ENCODE data around the gene LMAN2L.

Gene LMAN2L

GRCh38 chr2:96680561-96681141 lies 59.2 kb downstream of the LMAN2L start:
- H3K36me3 ChIP-seq (ENCODE audit: control insufficient read depth in 1 of 2, insufficient read depth in 2 of 2, low read depth in 1 of 2, low read length in 2 of 2): no peaks in the 10 kb centered on the region
- no peak overlapping the region for H2BK120ac ChIP-seq (ENCODE audit: low read depth, low read length)
- no peak overlapping the region for H3K23ac ChIP-seq (ENCODE audit: low read length in 2 of 2)
- no peak overlapping the region for H3K27ac ChIP-seq (ENCODE audit: low read length, poor library complexity, severe bottlenecking)
- H4K8ac ChIP-seq (ENCODE audit: low read length): no peak overlapping the region
- peaks cover 10% of the 10 kb centered on the region for H3K4me1 ChIP-seq (ENCODE audit: control insufficient read depth, insufficient read depth, low read depth, low read length)
- H3K4me3 ChIP-seq (ENCODE audit: insufficient read depth in 1 of 2, low read depth in 1 of 2, low read length in 2 of 2): no peak overlapping the region
- H3K27me3 ChIP-seq (ENCODE audit: control insufficient read depth in 1 of 2, insufficient read depth in 1 of 2, low read length in 2 of 2): peaks cover 7 to 42% of the 10 kb centered on the region in 2 experiments
- no peak for DNase-seq
- H3K18ac ChIP-seq (ENCODE audit: low read depth in 1 of 2, low read length in 2 of 2): no peak overlapping the region
- H3K14ac ChIP-seq (ENCODE audit: low read length in 2 of 2): no peak overlapping the region
- no peak overlapping the region for H2AK5ac ChIP-seq (ENCODE audit: low read length, severe bottlenecking)
- H2BK5ac ChIP-seq (ENCODE audit: low read depth, low read length, poor library complexity, severe bottlenecking): no peak overlapping the region
- H2BK12ac ChIP-seq (ENCODE audit: low read length in 2 of 2): no peak overlapping the region
- H3K9me3 ChIP-seq (ENCODE audit: control insufficient read depth, low read length): no peaks in the 10 kb centered on the region
- no peak overlapping the region for H3K4ac ChIP-seq (ENCODE audit: low read depth in 1 of 2, low read length in 2 of 2)
- 77% methylated on average over 2 of the region's 5 CpGs for WGBS
- no peak overlapping the region for H3K9ac ChIP-seq (ENCODE audit: low read length)
- H3K4me2 ChIP-seq (ENCODE audit: low read length, poor library complexity, severe bottlenecking): no peak overlapping the region
- H2BK15ac ChIP-seq (ENCODE audit: low read depth, poor library complexity, severe bottlenecking): no peak overlapping the region
- no peaks in the 10 kb centered on the region for H3K79me1 ChIP-seq (replicated peaks; ENCODE audit: low read length, poor library complexity, severe bottlenecking)
- no peak overlapping the region for H2AFZ ChIP-seq (ENCODE audit: low read depth, low read length)
- H4K91ac ChIP-seq (ENCODE audit: low read length): no peak overlapping the region

- no peaks in the 10 kb centered on the region for H3K36me3 ChIP-seq (ENCODE audit: control insufficient read depth in 1 of 2, insufficient read depth in 2 of 2, low read depth in 1 of 2, low read length in 2 of 2)
- H3K79me1 ChIP-seq (replicated peaks; ENCODE audit: low read length, poor library complexity, severe bottlenecking): no peaks in the 10 kb centered on the region
- no peak overlapping the region for H2AK5ac ChIP-seq (ENCODE audit: low read length, severe bottlenecking)
- no peak overlapping the region for H4K91ac ChIP-seq (ENCODE audit: low read length)
- no peak overlapping the region for H2AFZ ChIP-seq (ENCODE audit: low read depth, low read length)
- H4K8ac ChIP-seq (ENCODE audit: low read length): no peak overlapping the region
- H2BK5ac ChIP-seq (ENCODE audit: low read depth, low read length, poor library complexity, severe bottlenecking): no peak overlapping the region
- DNase-seq: no peak
- peaks cover 0 to 34% of the 10 kb centered on the region in 2 experiments for H3K27me3 ChIP-seq (ENCODE audit: control insufficient read depth in 1 of 2, insufficient read depth in 1 of 2, low read length in 2 of 2)
- H2BK120ac ChIP-seq (ENCODE audit: low read depth, low read length): no peak overlapping the region
- H3K14ac ChIP-seq (ENCODE audit: low read length in 2 of 2): no peak overlapping the region
- H3K27ac ChIP-seq (ENCODE audit: low read length, poor library complexity, severe bottlenecking): no peak overlapping the region
- no peak overlapping the region for H2BK15ac ChIP-seq (ENCODE audit: low read depth, poor library complexity, severe bottlenecking)
- H2BK12ac ChIP-seq (ENCODE audit: low read length in 2 of 2): no peak overlapping the region
- 72% methylated on average over 9 of the region's 9 CpGs for WGBS
- H3K4me3 ChIP-seq (ENCODE audit: insufficient read depth in 1 of 2, low read depth in 1 of 2, low read length in 2 of 2): no peak overlapping the region
- H3K4me2 ChIP-seq (ENCODE audit: low read length, poor library complexity, severe bottlenecking): no peak overlapping the region
- peaks cover 2% of the 10 kb centered on the region for H3K4me1 ChIP-seq (ENCODE audit: control insufficient read depth, insufficient read depth, low read depth, low read length)
- H3K4ac ChIP-seq (ENCODE audit: low read depth in 1 of 2, low read length in 2 of 2): no peak overlapping the region
- H3K18ac ChIP-seq (ENCODE audit: low read depth in 1 of 2, low read length in 2 of 2): peak overlapping the region in 1 of 2 experiments; percentile 28
- no peak overlapping the region for H3K9ac ChIP-seq (ENCODE audit: low read length)
- no peaks in the 10 kb centered on the region for H3K9me3 ChIP-seq (ENCODE audit: control insufficient read depth, low read length)
- H3K23ac ChIP-seq (ENCODE audit: low read length in 2 of 2): no peak overlapping the region
Observed at GRCh38 chr2:96679848-96680247, 60.0 kb downstream of the LMAN2L start.

- H2BK12ac ChIP-seq (ENCODE audit: low read length in 2 of 2): no peak overlapping the region
Observed at GRCh38 chr2:96669539-96670215, 70.2 kb downstream of the LMAN2L start.

GRCh38 chr2:96668771-96669170 lies 71.1 kb downstream of the LMAN2L start:
- no peak overlapping the region for H2AFZ ChIP-seq (ENCODE audit: low read depth, low read length)
- H3K4me1 ChIP-seq (ENCODE audit: control insufficient read depth, insufficient read depth, low read depth, low read length): peaks cover 5% of the 10 kb centered on the region
- no peak for DNase-seq
- no peak overlapping the region for H3K4ac ChIP-seq (ENCODE audit: low read depth in 1 of 2, low read length in 2 of 2)
- no peak overlapping the region for H2BK120ac ChIP-seq (ENCODE audit: low read depth, low read length)
- H3K18ac ChIP-seq (ENCODE audit: low read depth in 1 of 2, low read length in 2 of 2): no peak overlapping the region
- peaks cover 10 to 24% of the 10 kb centered on the region in 2 experiments for H3K27me3 ChIP-seq (ENCODE audit: control insufficient read depth in 1 of 2, insufficient read depth in 1 of 2, low read length in 2 of 2)
- no peaks in the 10 kb centered on the region for H3K36me3 ChIP-seq (ENCODE audit: control insufficient read depth in 1 of 2, insufficient read depth in 2 of 2, low read depth in 1 of 2, low read length in 2 of 2)
- H3K4me3 ChIP-seq (ENCODE audit: insufficient read depth in 1 of 2, low read depth in 1 of 2, low read length in 2 of 2): no peak overlapping the region
- H3K79me1 ChIP-seq (replicated peaks; ENCODE audit: low read length, poor library complexity, severe bottlenecking): no peaks in the 10 kb centered on the region
- H4K8ac ChIP-seq (ENCODE audit: low read length): no peak overlapping the region
- no peaks in the 10 kb centered on the region for H3K9me3 ChIP-seq (ENCODE audit: control insufficient read depth, low read length)
- no peak overlapping the region for H3K4me2 ChIP-seq (ENCODE audit: low read length, poor library complexity, severe bottlenecking)
- WGBS: 80% methylated on average over 11 of the region's 11 CpGs
- no peak overlapping the region for H2BK5ac ChIP-seq (ENCODE audit: low read depth, low read length, poor library complexity, severe bottlenecking)
- no peak overlapping the region for H3K27ac ChIP-seq (ENCODE audit: low read length, poor library complexity, severe bottlenecking)
- H2BK12ac ChIP-seq (ENCODE audit: low read length in 2 of 2): no peak overlapping the region
- no peak overlapping the region for H3K9ac ChIP-seq (ENCODE audit: low read length)
- H2AK5ac ChIP-seq (ENCODE audit: low read length, severe bottlenecking): peak overlapping the region; percentile 8
- no peak overlapping the region for H4K91ac ChIP-seq (ENCODE audit: low read length)
- no peak overlapping the region for H3K23ac ChIP-seq (ENCODE audit: low read length in 2 of 2)
- no peak overlapping the region for H3K14ac ChIP-seq (ENCODE audit: low read length in 2 of 2)
- H2BK15ac ChIP-seq (ENCODE audit: low read depth, poor library complexity, severe bottlenecking): peak overlapping the region; percentile 55

More at GRCh38 chr2:96669539-96670215, 70.2 kb downstream of the LMAN2L start:
- no peak overlapping the region for H4K8ac ChIP-seq (ENCODE audit: low read length)
- no peak overlapping the region for H3K9ac ChIP-seq (ENCODE audit: low read length)
- no peak overlapping the region for H3K18ac ChIP-seq (ENCODE audit: low read depth in 1 of 2, low read length in 2 of 2)
- no peaks in the 10 kb centered on the region for H3K79me1 ChIP-seq (replicated peaks; ENCODE audit: low read length, poor library complexity, severe bottlenecking)
- no peak overlapping the region for H4K91ac ChIP-seq (ENCODE audit: low read length)
- WGBS: 88% methylated on average over 15 of the region's 15 CpGs
- no peak overlapping the region for H2BK120ac ChIP-seq (ENCODE audit: low read depth, low read length)
- no peak overlapping the region for H3K14ac ChIP-seq (ENCODE audit: low read length in 2 of 2)
- H2BK5ac ChIP-seq (ENCODE audit: low read depth, low read length, poor library complexity, severe bottlenecking): no peak overlapping the region
- H2AK5ac ChIP-seq (ENCODE audit: low read length, severe bottlenecking): no peak overlapping the region
- no peak overlapping the region for H3K27ac ChIP-seq (ENCODE audit: low read length, poor library complexity, severe bottlenecking)
- no peak overlapping the region for H3K4me2 ChIP-seq (ENCODE audit: low read length, poor library complexity, severe bottlenecking)
- no peak overlapping the region for H2AFZ ChIP-seq (ENCODE audit: low read depth, low read length)
- H3K9me3 ChIP-seq (ENCODE audit: control insufficient read depth, low read length): no peaks in the 10 kb centered on the region
- H3K27me3 ChIP-seq (ENCODE audit: control insufficient read depth in 1 of 2, insufficient read depth in 1 of 2, low read length in 2 of 2): peaks cover 11 to 24% of the 10 kb centered on the region in 2 experiments
- H3K4me3 ChIP-seq (ENCODE audit: insufficient read depth in 1 of 2, low read depth in 1 of 2, low read length in 2 of 2): no peak overlapping the region
- no peak for DNase-seq
- H3K36me3 ChIP-seq (ENCODE audit: control insufficient read depth in 1 of 2, insufficient read depth in 2 of 2, low read depth in 1 of 2, low read length in 2 of 2): no peaks in the 10 kb centered on the region
- no peak overlapping the region for H3K23ac ChIP-seq (ENCODE audit: low read length in 2 of 2)
- H2BK15ac ChIP-seq (ENCODE audit: low read depth, poor library complexity, severe bottlenecking): no peak overlapping the region
- H3K4ac ChIP-seq (ENCODE audit: low read depth in 1 of 2, low read length in 2 of 2): no peak overlapping the region
- H3K4me1 ChIP-seq (ENCODE audit: control insufficient read depth, insufficient read depth, low read depth, low read length): peaks cover 5% of the 10 kb centered on the region
